ENCODE measurements around the gene SRC.

DNA sequence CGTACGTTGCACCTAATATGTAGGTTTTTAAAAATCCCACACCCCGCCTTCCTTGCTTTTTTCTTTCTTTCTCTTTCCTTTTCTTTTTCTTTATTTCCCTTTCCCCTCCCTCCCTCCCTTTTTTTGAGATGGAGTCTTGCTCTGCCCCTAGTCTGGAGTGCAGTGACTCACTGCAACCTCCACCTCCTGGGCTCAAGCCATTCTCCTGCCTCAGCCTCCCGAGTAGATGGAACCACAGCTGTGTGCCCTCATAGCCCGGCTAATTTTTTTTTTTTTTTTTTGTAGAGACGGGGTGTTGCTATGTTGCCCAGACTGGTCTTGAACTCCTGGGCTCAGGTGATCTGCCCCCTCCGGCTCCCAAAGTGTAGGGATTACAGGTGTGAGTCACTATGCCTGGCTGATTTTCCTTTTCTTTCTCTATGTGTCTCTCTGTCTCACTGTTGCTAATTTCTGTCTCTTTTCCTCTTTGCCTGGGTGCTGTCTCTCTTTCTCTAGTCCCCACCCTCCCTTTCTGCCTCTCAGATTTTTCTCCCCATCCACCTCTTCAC lies 61.2 kb downstream of the SRC start:
- TF ChIP-seq, protein P1, sequence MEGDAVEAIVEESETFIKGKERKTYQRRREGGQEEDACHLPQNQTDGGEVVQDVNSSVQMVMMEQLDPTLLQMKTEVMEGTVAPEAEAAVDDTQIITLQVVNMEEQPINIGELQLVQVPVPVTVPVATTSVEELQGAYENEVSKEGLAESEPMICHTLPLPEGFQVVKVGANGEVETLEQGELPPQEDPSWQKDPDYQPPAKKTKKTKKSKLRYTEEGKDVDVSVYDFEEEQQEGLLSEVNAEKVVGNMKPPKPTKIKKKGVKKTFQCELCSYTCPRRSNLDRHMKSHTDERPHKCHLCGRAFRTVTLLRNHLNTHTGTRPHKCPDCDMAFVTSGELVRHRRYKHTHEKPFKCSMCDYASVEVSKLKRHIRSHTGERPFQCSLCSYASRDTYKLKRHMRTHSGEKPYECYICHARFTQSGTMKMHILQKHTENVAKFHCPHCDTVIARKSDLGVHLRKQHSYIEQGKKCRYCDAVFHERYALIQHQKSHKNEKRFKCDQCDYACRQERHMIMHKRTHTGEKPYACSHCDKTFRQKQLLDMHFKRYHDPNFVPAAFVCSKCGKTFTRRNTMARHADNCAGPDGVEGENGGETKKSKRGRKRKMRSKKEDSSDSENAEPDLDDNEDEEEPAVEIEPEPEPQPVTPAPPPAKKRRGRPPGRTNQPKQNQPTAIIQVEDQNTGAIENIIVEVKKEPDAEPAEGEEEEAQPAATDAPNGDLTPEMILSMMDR (IDR thresholded peaks at IDR 0.05; ENCODE audit: extremely low read depth in 1 of 2, insufficient read depth in 1 of 2, low read depth in 1 of 2, low read length in 2 of 2) = no peak
- TF ChIP-seq POLR2AphosphoS5 (IDR thresholded peaks at IDR 0.05; ENCODE audit: insufficient read depth, low read depth, low read length) (no peak), EZH2 (IDR thresholded peaks at IDR 0.05; ENCODE audit: borderline replicate concordance, low read depth, low read length, severe bottlenecking) (no peak), JUN (IDR thresholded peaks at IDR 0.05; ENCODE audit: borderline replicate concordance, insufficient read depth, insufficient read length, low read depth) (no peak), POLR2A (IDR thresholded peaks at IDR 0.05; ENCODE audit: low read depth, low read length) (no peak), GATA2 (IDR thresholded peaks at IDR 0.05; ENCODE audit: insufficient read depth, insufficient read length, low read depth, low read length) (no peak), MYC (IDR thresholded peaks at IDR 0.05; ENCODE audit: low read depth, low read length) (no peak), FOS (IDR thresholded peaks at IDR 0.05; ENCODE audit: borderline replicate concordance, insufficient read depth, low read length) (no peak)
- TF ChIP-seq, protein P2, sequence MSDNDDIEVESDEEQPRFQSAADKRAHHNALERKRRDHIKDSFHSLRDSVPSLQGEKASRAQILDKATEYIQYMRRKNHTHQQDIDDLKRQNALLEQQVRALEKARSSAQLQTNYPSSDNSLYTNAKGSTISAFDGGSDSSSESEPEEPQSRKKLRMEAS (IDR thresholded peaks at IDR 0.05; ENCODE audit: insufficient read depth, insufficient read length) = no peak

All from endothelial cell of umbilical vein (primary cell).